Measurements from ENCODE around the gene FTO.

FTO gene

GRCh38 chr16:53964145-53964790, 260.3 kb downstream of the FTO start:
- no peak overlapping the region for H3K9ac ChIP-seq (ENCODE audit: low read length)
- H3F3A ChIP-seq (ENCODE audit: insufficient read depth), result no peaks in the 10 kb centered on the region
- H3K36me3 ChIP-seq (ENCODE audit: low read length), result no peaks in the 10 kb centered on the region
- H3K4me3 ChIP-seq (ENCODE audit: insufficient read depth, low read length, poor library complexity, severe bottlenecking), result no peak overlapping the region
- no peak overlapping the region for H3K27ac ChIP-seq (ENCODE audit: low read depth, low read length)
- no peaks in the 10 kb centered on the region for H3K9me2 ChIP-seq (replicated peaks; ENCODE audit: insufficient read depth, low read length)
- no peaks in the 10 kb centered on the region for H3K27me3 ChIP-seq (ENCODE audit: low read length)
- no peak overlapping the region for H2AFZ ChIP-seq (ENCODE audit: low read depth, low read length, severe bottlenecking)
- H3K4me2 ChIP-seq (ENCODE audit: low read depth, low read length, poor library complexity, severe bottlenecking), result no peak overlapping the region
- no peak for TF ChIP-seq EZH2phosphoT487 (conservative IDR thresholded peaks at IDR 0.05; ENCODE audit: low read length)
- TF ChIP-seq, protein P1, sequence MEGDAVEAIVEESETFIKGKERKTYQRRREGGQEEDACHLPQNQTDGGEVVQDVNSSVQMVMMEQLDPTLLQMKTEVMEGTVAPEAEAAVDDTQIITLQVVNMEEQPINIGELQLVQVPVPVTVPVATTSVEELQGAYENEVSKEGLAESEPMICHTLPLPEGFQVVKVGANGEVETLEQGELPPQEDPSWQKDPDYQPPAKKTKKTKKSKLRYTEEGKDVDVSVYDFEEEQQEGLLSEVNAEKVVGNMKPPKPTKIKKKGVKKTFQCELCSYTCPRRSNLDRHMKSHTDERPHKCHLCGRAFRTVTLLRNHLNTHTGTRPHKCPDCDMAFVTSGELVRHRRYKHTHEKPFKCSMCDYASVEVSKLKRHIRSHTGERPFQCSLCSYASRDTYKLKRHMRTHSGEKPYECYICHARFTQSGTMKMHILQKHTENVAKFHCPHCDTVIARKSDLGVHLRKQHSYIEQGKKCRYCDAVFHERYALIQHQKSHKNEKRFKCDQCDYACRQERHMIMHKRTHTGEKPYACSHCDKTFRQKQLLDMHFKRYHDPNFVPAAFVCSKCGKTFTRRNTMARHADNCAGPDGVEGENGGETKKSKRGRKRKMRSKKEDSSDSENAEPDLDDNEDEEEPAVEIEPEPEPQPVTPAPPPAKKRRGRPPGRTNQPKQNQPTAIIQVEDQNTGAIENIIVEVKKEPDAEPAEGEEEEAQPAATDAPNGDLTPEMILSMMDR (IDR thresholded peaks at IDR 0.05; ENCODE audit: insufficient read depth, low read length, poor library complexity, severe bottlenecking), result no peak
- no peaks in the 10 kb centered on the region for H4K20me1 ChIP-seq (ENCODE audit: low read depth, low read length)
- H3K79me2 ChIP-seq (ENCODE audit: insufficient read depth, low read length), result no peaks in the 10 kb centered on the region
- H3K9me3 ChIP-seq (ENCODE audit: insufficient read depth, low read length), result no peaks in the 10 kb centered on the region

GRCh38 chr16:53966821-53967571, 263.0 kb downstream of the FTO start:
- Histone ChIP-seq H3K9me2 (replicated peaks; ENCODE audit: insufficient read depth, low read length) (no peaks in the 10 kb centered on the region), H3K9me3 (ENCODE audit: insufficient read depth, low read length) (no peaks in the 10 kb centered on the region), H3K27ac (ENCODE audit: low read depth, low read length) (no peak overlapping the region), H2AFZ (ENCODE audit: low read depth, low read length, severe bottlenecking) (no peak overlapping the region), H3K9ac (ENCODE audit: low read length) (no peak overlapping the region), H3K36me3 (ENCODE audit: low read length) (no peaks in the 10 kb centered on the region), H3K4me2 (ENCODE audit: low read depth, low read length, poor library complexity, severe bottlenecking) (no peak overlapping the region), H3K27me3 (ENCODE audit: low read length) (no peaks in the 10 kb centered on the region), H4K20me1 (ENCODE audit: low read depth, low read length) (no peaks in the 10 kb centered on the region), H3K79me2 (ENCODE audit: insufficient read depth, low read length) (no peaks in the 10 kb centered on the region), H3F3A (ENCODE audit: insufficient read depth) (no peaks in the 10 kb centered on the region), H3K4me3 (ENCODE audit: insufficient read depth, low read length, poor library complexity, severe bottlenecking) (no peak overlapping the region)
- TF ChIP-seq, protein P1 (IDR thresholded peaks at IDR 0.05; ENCODE audit: insufficient read depth, low read length, poor library complexity, severe bottlenecking), result no peak
- TF ChIP-seq EZH2phosphoT487 (conservative IDR thresholded peaks at IDR 0.05; ENCODE audit: low read length), result no peak

GRCh38 chr16:53967572-53967971, 263.6 kb downstream of the FTO start:
- Histone ChIP-seq H3K9ac (ENCODE audit: low read length) (no peak overlapping the region), H3F3A (ENCODE audit: insufficient read depth) (no peaks in the 10 kb centered on the region), H3K9me3 (ENCODE audit: insufficient read depth, low read length) (no peaks in the 10 kb centered on the region), H3K36me3 (ENCODE audit: low read length) (no peaks in the 10 kb centered on the region), H3K27ac (ENCODE audit: low read depth, low read length) (no peak overlapping the region), H3K27me3 (ENCODE audit: low read length) (no peaks in the 10 kb centered on the region), H3K4me2 (ENCODE audit: low read depth, low read length, poor library complexity, severe bottlenecking) (no peak overlapping the region), H4K20me1 (ENCODE audit: low read depth, low read length) (no peaks in the 10 kb centered on the region), H3K4me3 (ENCODE audit: insufficient read depth, low read length, poor library complexity, severe bottlenecking) (no peak overlapping the region), H3K9me2 (replicated peaks; ENCODE audit: insufficient read depth, low read length) (no peaks in the 10 kb centered on the region), H2AFZ (ENCODE audit: low read depth, low read length, severe bottlenecking) (no peak overlapping the region), H3K79me2 (ENCODE audit: insufficient read depth, low read length) (no peaks in the 10 kb centered on the region)
- TF ChIP-seq, protein P1 (IDR thresholded peaks at IDR 0.05; ENCODE audit: insufficient read depth, low read length, poor library complexity, severe bottlenecking), result no peak
- no peak for TF ChIP-seq EZH2phosphoT487 (conservative IDR thresholded peaks at IDR 0.05; ENCODE audit: low read length)
